LNCAP (cell line): ENCODE results near the gene GRIK4.

Experiments
- TF ChIP-seq, protein P1 (sequence below): fragments of 450-650 bp; IDR thresholded peaks from 2 replicates; pipeline ENCODE4 v1.5.1; 2017; ENCODE audit warnings: mild to moderate bottlenecking

The GRIK4 gene

GRCh38 chr11:120793806-120794479 is 282.4 kb downstream of the GRIK4 start:
- TF ChIP-seq, protein P1, sequence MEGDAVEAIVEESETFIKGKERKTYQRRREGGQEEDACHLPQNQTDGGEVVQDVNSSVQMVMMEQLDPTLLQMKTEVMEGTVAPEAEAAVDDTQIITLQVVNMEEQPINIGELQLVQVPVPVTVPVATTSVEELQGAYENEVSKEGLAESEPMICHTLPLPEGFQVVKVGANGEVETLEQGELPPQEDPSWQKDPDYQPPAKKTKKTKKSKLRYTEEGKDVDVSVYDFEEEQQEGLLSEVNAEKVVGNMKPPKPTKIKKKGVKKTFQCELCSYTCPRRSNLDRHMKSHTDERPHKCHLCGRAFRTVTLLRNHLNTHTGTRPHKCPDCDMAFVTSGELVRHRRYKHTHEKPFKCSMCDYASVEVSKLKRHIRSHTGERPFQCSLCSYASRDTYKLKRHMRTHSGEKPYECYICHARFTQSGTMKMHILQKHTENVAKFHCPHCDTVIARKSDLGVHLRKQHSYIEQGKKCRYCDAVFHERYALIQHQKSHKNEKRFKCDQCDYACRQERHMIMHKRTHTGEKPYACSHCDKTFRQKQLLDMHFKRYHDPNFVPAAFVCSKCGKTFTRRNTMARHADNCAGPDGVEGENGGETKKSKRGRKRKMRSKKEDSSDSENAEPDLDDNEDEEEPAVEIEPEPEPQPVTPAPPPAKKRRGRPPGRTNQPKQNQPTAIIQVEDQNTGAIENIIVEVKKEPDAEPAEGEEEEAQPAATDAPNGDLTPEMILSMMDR, result no peak

DNA sequence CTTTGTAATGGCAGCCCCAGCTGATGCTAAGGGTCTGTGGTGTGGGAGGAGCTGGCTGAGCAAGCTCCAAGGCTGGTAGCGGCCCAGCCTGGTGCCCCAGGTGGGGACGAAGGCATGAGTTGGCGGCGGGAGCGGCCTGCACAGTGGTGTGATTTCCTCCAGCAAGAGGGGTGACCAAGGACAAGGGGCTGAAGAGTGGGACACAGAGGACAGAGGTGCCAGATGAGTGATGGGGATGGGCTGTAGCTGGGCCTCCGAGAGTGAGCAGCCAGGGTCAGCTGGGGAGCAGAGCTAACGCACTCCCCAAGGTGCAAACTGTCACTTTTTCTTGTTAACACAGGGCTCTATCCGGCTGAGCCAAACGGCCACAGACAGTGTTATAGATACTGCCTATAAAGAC is 283.2 kb downstream of the GRIK4 start:
- TF ChIP-seq, protein P1, result no peak

DNA sequence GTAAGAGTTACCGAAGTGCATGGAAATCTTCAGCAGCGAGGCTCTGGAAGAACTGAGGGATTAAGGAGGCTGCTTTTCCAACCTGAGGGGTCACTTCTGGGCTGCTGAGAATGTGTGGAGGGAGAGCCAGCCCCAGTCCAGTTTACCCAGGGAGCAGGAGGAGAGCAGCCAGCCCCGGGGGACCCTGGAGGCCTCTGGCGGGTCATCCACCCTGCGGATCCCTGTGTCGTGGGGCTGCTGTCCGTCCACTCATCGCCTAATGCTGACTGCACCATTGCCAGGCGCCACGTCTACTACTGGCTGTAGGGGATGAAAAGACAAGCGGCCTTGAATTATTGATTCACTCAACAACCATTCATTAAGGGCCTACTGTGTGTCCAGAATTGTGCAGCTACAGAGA is 283.6 kb downstream of the GRIK4 start:
- TF ChIP-seq, protein P1, result no peak

DNA sequence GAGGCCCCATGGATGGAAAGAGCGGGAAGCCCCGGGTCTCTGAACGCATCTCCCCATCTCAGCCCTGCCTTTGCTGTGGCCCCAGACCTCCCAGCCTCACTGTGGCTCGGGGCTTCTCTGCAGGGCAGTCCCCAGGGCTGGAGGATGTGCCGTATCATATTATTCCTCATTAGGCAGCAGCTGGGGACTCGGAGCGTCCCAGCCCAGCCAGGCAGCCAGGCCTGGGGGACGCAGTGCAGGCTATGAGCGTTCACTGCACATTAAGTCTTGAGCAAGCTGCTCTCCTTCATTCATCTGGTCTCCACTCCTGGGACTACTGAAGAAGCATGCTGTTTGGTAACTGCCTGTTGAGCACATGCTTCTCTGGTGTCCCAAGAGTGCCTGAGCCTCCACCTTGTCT is 285.6 kb downstream of the GRIK4 start:
- TF ChIP-seq, protein P1, result no peak

GRCh38 chr11:120798854-120799253 is 287.3 kb downstream of the GRIK4 start:
- TF ChIP-seq, protein P1, result no peak

- TF ChIP-seq, protein P1, result no peak
These were observed 288.7 kb downstream of the GRIK4 start for GRCh38 chr11:120800206-120800605.

GRCh38 chr11:120801801-120802689 is 290.5 kb downstream of the GRIK4 start:
- TF ChIP-seq, protein P1, result peak; percentile 92
